ENCODE results near the gene SLC39A3.

The SLC39A3 gene

DNA sequence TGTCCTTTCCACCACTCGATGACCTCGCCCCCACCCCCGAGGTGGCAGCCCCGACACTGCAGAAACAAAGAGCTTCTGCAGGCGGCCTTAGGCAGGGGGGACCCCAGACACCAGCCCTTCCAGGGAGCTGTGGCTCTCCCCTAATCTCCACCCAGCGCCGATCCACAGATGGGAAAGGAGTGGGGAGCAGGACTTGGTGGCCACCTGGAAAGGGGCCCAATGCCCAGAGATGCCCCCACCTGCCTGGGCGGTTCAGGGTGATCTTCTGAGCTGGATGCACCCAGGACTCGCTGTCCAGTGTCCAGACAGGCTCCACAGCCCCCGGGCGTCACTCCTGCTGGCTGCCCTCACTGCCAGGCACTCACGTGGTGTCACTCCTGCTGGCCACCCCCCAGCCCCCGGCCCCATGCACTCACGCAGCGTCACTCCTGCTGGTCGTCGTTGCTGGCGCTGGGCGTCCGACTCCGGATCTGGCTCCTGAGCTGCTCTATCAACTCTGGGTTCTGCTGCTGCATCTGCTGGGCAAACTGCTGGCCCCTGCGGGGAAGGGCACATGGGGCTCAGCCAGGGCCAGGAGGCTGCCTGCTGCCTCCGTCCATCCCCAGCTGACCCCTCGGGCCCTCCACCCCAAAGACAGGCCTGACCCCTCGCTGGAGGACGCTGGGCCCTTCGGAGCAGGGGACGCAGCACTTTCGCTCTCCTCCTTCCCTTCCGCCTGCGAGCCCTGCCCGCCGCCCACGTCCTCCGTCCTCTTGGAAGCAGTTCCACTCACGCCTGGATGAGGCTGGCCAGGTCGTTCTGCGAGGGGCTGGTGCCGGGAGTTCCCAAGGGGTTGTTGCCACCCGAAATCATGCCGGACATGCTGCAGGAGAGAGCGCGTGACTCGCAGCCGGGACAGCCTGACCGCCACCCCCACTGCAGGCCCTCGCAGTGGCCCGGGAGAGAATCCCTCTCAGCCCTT is 17.4 kb upstream of the SLC39A3 start:
- in situ Hi-C loops (cut with MboI; ENCODE audit: low sequenced_read_pairs, unreplicated experiment) = no loop called here
- DNase-seq (ENCODE audit: low spot score) = no peak
- TF ChIP-seq CTCF (IDR thresholded peaks at IDR 0.05; ENCODE audit: borderline replicate concordance, control extremely low read depth, extremely low read depth, insufficient read depth, missing control alignments) = no peak

DNA sequence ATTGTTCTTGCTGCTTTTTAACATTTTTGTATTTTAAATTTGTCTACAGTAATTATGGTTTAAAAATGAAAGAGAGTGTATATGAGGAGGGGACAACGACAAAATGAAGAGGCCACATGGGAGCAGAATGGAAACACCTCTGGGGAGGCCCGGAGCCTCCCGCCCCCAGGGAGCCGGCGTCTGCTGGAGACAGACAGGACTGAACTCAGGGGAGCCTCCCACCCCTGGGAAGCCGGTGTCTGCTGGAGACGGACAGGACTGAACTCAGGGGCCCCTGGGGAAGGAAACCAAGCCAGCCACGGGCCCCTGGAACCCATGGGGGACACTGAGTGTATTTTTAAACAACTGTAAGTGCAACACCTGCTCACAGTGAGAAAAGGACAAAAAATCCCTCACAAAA is 16.7 kb upstream of the SLC39A3 start:
- no peak for DNase-seq (ENCODE audit: low spot score)
- TF ChIP-seq CTCF (IDR thresholded peaks at IDR 0.05; ENCODE audit: borderline replicate concordance, control extremely low read depth, extremely low read depth, insufficient read depth, missing control alignments) = no peak
- in situ Hi-C loops (cut with MboI; ENCODE audit: low sequenced_read_pairs, unreplicated experiment) = no loop called here

GRCh38 chr19:2755811-2756210 is 16.0 kb upstream of the SLC39A3 start:
- no peak for DNase-seq (ENCODE audit: low spot score)
- in situ Hi-C loops (cut with MboI; ENCODE audit: low sequenced_read_pairs, unreplicated experiment) = no loop called here

DNA sequence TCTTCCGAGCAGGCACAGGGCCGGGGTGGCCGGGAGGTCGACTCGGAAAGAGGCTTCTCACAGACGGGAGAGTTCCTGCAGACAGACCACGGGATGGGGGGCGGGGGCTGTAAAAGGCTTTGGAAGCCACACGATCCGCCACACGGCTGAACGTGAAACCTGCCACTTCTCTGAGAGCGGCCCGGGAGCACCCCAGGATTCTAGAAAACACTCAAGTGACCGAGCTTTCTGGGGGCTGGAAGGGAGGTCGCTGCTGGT is 15.6 kb upstream of the SLC39A3 start:
- DNase-seq (ENCODE audit: low spot score) = no peak
- no peak for TF ChIP-seq CTCF (IDR thresholded peaks at IDR 0.05; ENCODE audit: borderline replicate concordance, control extremely low read depth, extremely low read depth, insufficient read depth, missing control alignments)
- in situ Hi-C loops (cut with MboI; ENCODE audit: low sequenced_read_pairs, unreplicated experiment) = no loop called here

More at GRCh38 chr19:2755811-2756210, 16.0 kb upstream of the SLC39A3 start:
- TF ChIP-seq CTCF (IDR thresholded peaks at IDR 0.05; ENCODE audit: borderline replicate concordance, control extremely low read depth, extremely low read depth, insufficient read depth, missing control alignments) = no peak

DNA sequence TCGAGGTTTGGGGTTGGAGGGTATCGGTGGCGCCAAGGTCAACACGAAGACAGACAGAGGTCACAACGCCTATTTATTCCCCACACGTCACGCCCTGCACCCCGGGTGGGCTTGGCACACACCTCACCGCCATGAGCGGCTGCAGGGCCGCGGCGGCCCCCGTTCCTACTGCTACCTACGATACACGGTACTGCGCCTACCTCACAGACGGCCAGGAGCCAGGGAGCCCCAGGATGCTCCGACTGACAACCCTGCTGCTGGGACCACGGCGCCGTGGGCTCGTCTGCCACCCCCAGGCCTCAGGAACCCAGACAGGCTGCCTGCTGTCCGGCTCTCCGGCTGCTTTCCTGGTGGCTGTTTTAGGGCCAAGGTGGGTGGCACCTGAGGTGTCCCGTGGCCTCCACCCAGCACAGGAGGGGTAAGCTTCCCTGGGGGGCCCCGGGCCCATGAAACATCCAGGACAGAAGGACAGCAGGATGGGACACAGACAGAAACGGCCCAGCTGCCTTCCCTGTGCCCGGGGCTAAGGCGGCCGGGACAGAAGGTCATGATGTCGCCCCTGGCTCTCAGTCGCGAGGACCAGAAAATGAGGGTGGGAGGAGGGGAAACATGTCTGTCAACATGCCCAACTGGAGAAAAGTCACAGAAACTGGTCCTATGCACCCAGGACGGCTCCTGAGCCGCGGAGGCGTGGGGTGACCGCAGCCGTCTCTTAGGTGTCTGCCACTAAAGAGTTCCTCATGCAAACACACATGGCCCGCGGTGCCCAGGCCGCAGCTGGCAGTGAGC is 15.0 kb upstream of the SLC39A3 start:
- DNase-seq (ENCODE audit: low spot score) = no peak
- no peak for TF ChIP-seq CTCF (IDR thresholded peaks at IDR 0.05; ENCODE audit: borderline replicate concordance, control extremely low read depth, extremely low read depth, insufficient read depth, missing control alignments)
- in situ Hi-C loops (cut with MboI; ENCODE audit: low sequenced_read_pairs, unreplicated experiment) = no loop called here

GRCh38 chr19:2751438-2751830 is 11.6 kb upstream of the SLC39A3 start:
- TF ChIP-seq CTCF (IDR thresholded peaks at IDR 0.05; ENCODE audit: borderline replicate concordance, control extremely low read depth, extremely low read depth, insufficient read depth, missing control alignments) = no peak
- in situ Hi-C loops (cut with MboI; ENCODE audit: low sequenced_read_pairs, unreplicated experiment) = no loop called here
- no peak for DNase-seq (ENCODE audit: low spot score)
